ENCODE data around the gene RAB3GAP1. TPM values are rescaled to one million over a fixed set of nuclear protein-coding genes. Genes with fewer than 3 reads are reported as not detected.
A peak's percentile ranks its signal among the peaks of the same experiment; 100 is the strongest.
"Not testable (repeated sequence)": the region's sequence is repeated elsewhere in the genome, so short reads cannot be mapped to it uniquely, and the experiment has no call there.

The RAB3GAP1 gene
- polyA plus RNA-seq, 4 donors = 15.1 to 42.9 (median 17.0) TPM

GRCh38 chr2:135089597-135089996, 37.5 kb downstream of the RAB3GAP1 start:
- FAIRE-seq; H3K36me3 ChIP-seq (ENCODE audit: control insufficient read depth in 3 of 3, insufficient read depth in 2 of 3, low read depth in 1 of 3, low read length in 3 of 3); H3K27ac ChIP-seq (ENCODE audit: low read depth in 1 of 3, low read length in 2 of 3); H3K27me3 ChIP-seq (ENCODE audit: control insufficient read depth in 3 of 3, insufficient read depth in 3 of 3, low read length in 3 of 3); DNase-seq; H3K9me3 ChIP-seq (ENCODE audit: control insufficient read depth in 2 of 2, insufficient read depth in 1 of 2, low read depth in 1 of 2, low read length in 1 of 2); H3K4me1 ChIP-seq (ENCODE audit: control insufficient read depth in 3 of 3, insufficient read depth in 2 of 3, low read depth in 1 of 3, low read length in 2 of 3); H3K4me3 ChIP-seq (ENCODE audit: low read depth in 1 of 3, low read length in 3 of 3): not testable (repeated sequence)
- 96 to 99% (median 98%) methylated on average over 4 of the region's 4 CpGs for WGBS, 3 donors

- 86 to 92% (median 89%) methylated on average over 1 of the region's 1 CpG for WGBS, 3 donors
- DNase-seq = peak; percentile 26 to 34
- Histone ChIP-seq H3K36me3 (ENCODE audit: control insufficient read depth in 3 of 3, insufficient read depth in 2 of 3, low read depth in 1 of 3, low read length in 3 of 3) (peaks cover 0 to 5% (median 2%) of the 10 kb centered on the region in 3 donors), H3K27me3 (ENCODE audit: control insufficient read depth in 3 of 3, insufficient read depth in 3 of 3, low read length in 3 of 3) (no peaks in the 10 kb centered on the region), H3K27ac (ENCODE audit: low read depth in 1 of 3, low read length in 2 of 3) (no peak overlapping the region), H3K4me3 (ENCODE audit: low read depth in 1 of 3, low read length in 3 of 3) (no peak overlapping the region), H3K9me3 (ENCODE audit: control insufficient read depth in 2 of 2, insufficient read depth in 1 of 2, low read depth in 1 of 2, low read length in 1 of 2) (no peaks in the 10 kb centered on the region), H3K4me1 (ENCODE audit: control insufficient read depth in 3 of 3, insufficient read depth in 2 of 3, low read depth in 1 of 3, low read length in 2 of 3) (peaks cover 0 to 7% (median 0%) of the 10 kb centered on the region in 3 donors)
- FAIRE-seq = no peak
Observed at GRCh38 chr2:135091681-135092080, 39.6 kb downstream of the RAB3GAP1 start.

- peak overlapping the region in 1 of 3 donors; percentile 48 for H3K27ac ChIP-seq (ENCODE audit: low read depth in 1 of 3, low read length in 2 of 3)
Observed at GRCh38 chr2:135093193-135093592, 41.1 kb downstream of the RAB3GAP1 start.

GRCh38 chr2:135093670-135094330, 41.7 kb downstream of the RAB3GAP1 start:
- H3K4me1 ChIP-seq (ENCODE audit: control insufficient read depth in 3 of 3, insufficient read depth in 2 of 3, low read depth in 1 of 3, low read length in 2 of 3) = peaks cover 0 to 7% (median 0%) of the 10 kb centered on the region in 3 donors
- H3K36me3 ChIP-seq (ENCODE audit: control insufficient read depth in 3 of 3, insufficient read depth in 2 of 3, low read depth in 1 of 3, low read length in 3 of 3) = peaks cover 0 to 5% (median 2%) of the 10 kb centered on the region in 3 donors
- 18 to 53% (median 44%) methylated on average over 3 of the region's 3 CpGs for WGBS, 3 donors
- FAIRE-seq (no peak), DNase-seq (peak; percentile 79 to 81)
- H3K27me3 ChIP-seq (ENCODE audit: control insufficient read depth in 3 of 3, insufficient read depth in 3 of 3, low read length in 3 of 3) = no peaks in the 10 kb centered on the region
- H3K9me3 ChIP-seq (ENCODE audit: control insufficient read depth in 2 of 2, insufficient read depth in 1 of 2, low read depth in 1 of 2, low read length in 1 of 2) = no peaks in the 10 kb centered on the region
- no peak overlapping the region for H3K4me3 ChIP-seq (ENCODE audit: low read depth in 1 of 3, low read length in 3 of 3)
- H3K27ac ChIP-seq (ENCODE audit: low read depth in 1 of 3, low read length in 2 of 3) = peak overlapping the region in 1 of 3 donors; percentile 48

More at GRCh38 chr2:135093193-135093592, 41.1 kb downstream of the RAB3GAP1 start:
- Histone ChIP-seq H3K9me3 (ENCODE audit: control insufficient read depth in 2 of 2, insufficient read depth in 1 of 2, low read depth in 1 of 2, low read length in 1 of 2) (no peaks in the 10 kb centered on the region), H3K4me3 (ENCODE audit: low read depth in 1 of 3, low read length in 3 of 3) (no peak overlapping the region), H3K27me3 (ENCODE audit: control insufficient read depth in 3 of 3, insufficient read depth in 3 of 3, low read length in 3 of 3) (no peaks in the 10 kb centered on the region), H3K4me1 (ENCODE audit: control insufficient read depth in 3 of 3, insufficient read depth in 2 of 3, low read depth in 1 of 3, low read length in 2 of 3) (peaks cover 0 to 7% (median 0%) of the 10 kb centered on the region in 3 donors), H3K36me3 (ENCODE audit: control insufficient read depth in 3 of 3, insufficient read depth in 2 of 3, low read depth in 1 of 3, low read length in 3 of 3) (peaks cover 0 to 5% (median 2%) of the 10 kb centered on the region in 3 donors)
- FAIRE-seq (no peak), DNase-seq (no peak)

- H3K9me3 ChIP-seq (ENCODE audit: control insufficient read depth in 2 of 2, insufficient read depth in 1 of 2, low read depth in 1 of 2, low read length in 1 of 2) = no peaks in the 10 kb centered on the region
- FAIRE-seq (no peak), DNase-seq (no peak)
- no peaks in the 10 kb centered on the region for H3K27me3 ChIP-seq (ENCODE audit: control insufficient read depth in 3 of 3, insufficient read depth in 3 of 3, low read length in 3 of 3)
- WGBS, 3 donors = 78 to 88% (median 84%) methylated on average over 2 of the region's 2 CpGs
- H3K36me3 ChIP-seq (ENCODE audit: control insufficient read depth in 3 of 3, insufficient read depth in 2 of 3, low read depth in 1 of 3, low read length in 3 of 3) = peaks cover 0 to 5% (median 2%) of the 10 kb centered on the region in 3 donors
- H3K4me3 ChIP-seq (ENCODE audit: low read depth in 1 of 3, low read length in 3 of 3) = no peak overlapping the region
- no peak overlapping the region for H3K27ac ChIP-seq (ENCODE audit: low read depth in 1 of 3, low read length in 2 of 3)
- H3K4me1 ChIP-seq (ENCODE audit: control insufficient read depth in 3 of 3, insufficient read depth in 2 of 3, low read depth in 1 of 3, low read length in 2 of 3) = peaks cover 0 to 7% (median 0%) of the 10 kb centered on the region in 3 donors
Observed at GRCh38 chr2:135094508-135094907, 42.4 kb downstream of the RAB3GAP1 start.

GRCh38 chr2:135095591-135095990, 43.5 kb downstream of the RAB3GAP1 start:
- Histone ChIP-seq H3K36me3 (ENCODE audit: control insufficient read depth in 3 of 3, insufficient read depth in 2 of 3, low read depth in 1 of 3, low read length in 3 of 3) (peaks cover 0 to 5% (median 2%) of the 10 kb centered on the region in 3 donors), H3K4me1 (ENCODE audit: control insufficient read depth in 3 of 3, insufficient read depth in 2 of 3, low read depth in 1 of 3, low read length in 2 of 3) (peaks cover 0 to 7% (median 0%) of the 10 kb centered on the region in 3 donors), H3K27ac (ENCODE audit: low read depth in 1 of 3, low read length in 2 of 3) (no peak overlapping the region), H3K27me3 (ENCODE audit: control insufficient read depth in 3 of 3, insufficient read depth in 3 of 3, low read length in 3 of 3) (no peaks in the 10 kb centered on the region), H3K9me3 (ENCODE audit: control insufficient read depth in 2 of 2, insufficient read depth in 1 of 2, low read depth in 1 of 2, low read length in 1 of 2) (no peaks in the 10 kb centered on the region), H3K4me3 (ENCODE audit: low read depth in 1 of 3, low read length in 3 of 3) (no peak overlapping the region)
- 91 to 96% (median 93%) methylated on average over 3 of the region's 3 CpGs for WGBS, 3 donors
- FAIRE-seq (no peak), DNase-seq (no peak)

GRCh38 chr2:135096665-135097446, 44.8 kb downstream of the RAB3GAP1 start:
- Histone ChIP-seq H3K27me3 (ENCODE audit: control insufficient read depth in 3 of 3, insufficient read depth in 3 of 3, low read length in 3 of 3) (no peaks in the 10 kb centered on the region), H3K27ac (ENCODE audit: low read depth in 1 of 3, low read length in 2 of 3) (no peak overlapping the region), H3K4me3 (ENCODE audit: low read depth in 1 of 3, low read length in 3 of 3) (no peak overlapping the region), H3K4me1 (ENCODE audit: control insufficient read depth in 3 of 3, insufficient read depth in 2 of 3, low read depth in 1 of 3, low read length in 2 of 3) (peaks cover 0 to 7% (median 0%) of the 10 kb centered on the region in 3 donors), H3K36me3 (ENCODE audit: control insufficient read depth in 3 of 3, insufficient read depth in 2 of 3, low read depth in 1 of 3, low read length in 3 of 3) (peaks cover 0 to 5% (median 2%) of the 10 kb centered on the region in 3 donors), H3K9me3 (ENCODE audit: control insufficient read depth in 2 of 2, insufficient read depth in 1 of 2, low read depth in 1 of 2, low read length in 1 of 2) (no peaks in the 10 kb centered on the region)
- WGBS, 3 donors = 85 to 87% (median 87%) methylated on average over 4 of the region's 4 CpGs
- no peak for DNase-seq
- FAIRE-seq = no peak

GRCh38 chr2:135097532-135098231, 45.6 kb downstream of the RAB3GAP1 start:
- no peak overlapping the region for H3K27ac ChIP-seq (ENCODE audit: low read depth in 1 of 3, low read length in 2 of 3)
- H3K36me3 ChIP-seq (ENCODE audit: control insufficient read depth in 3 of 3, insufficient read depth in 2 of 3, low read depth in 1 of 3, low read length in 3 of 3) = peaks cover 0 to 5% (median 5%) of the 10 kb centered on the region in 3 donors
- no peaks in the 10 kb centered on the region for H3K9me3 ChIP-seq (ENCODE audit: control insufficient read depth in 2 of 2, insufficient read depth in 1 of 2, low read depth in 1 of 2, low read length in 1 of 2)
- no peak overlapping the region for H3K4me3 ChIP-seq (ENCODE audit: low read depth in 1 of 3, low read length in 3 of 3)
- DNase-seq (no peak), FAIRE-seq (no peak)
- no peaks in the 10 kb centered on the region for H3K27me3 ChIP-seq (ENCODE audit: control insufficient read depth in 3 of 3, insufficient read depth in 3 of 3, low read length in 3 of 3)
- peaks cover 0 to 7% (median 0%) of the 10 kb centered on the region in 3 donors for H3K4me1 ChIP-seq (ENCODE audit: control insufficient read depth in 3 of 3, insufficient read depth in 2 of 3, low read depth in 1 of 3, low read length in 2 of 3)
- 90 to 94% (median 93%) methylated on average over 2 of the region's 2 CpGs for WGBS, 3 donors
